Subcutaneous preadipocyte (primary cell): Measurements from ENCODE around the gene CNN1. TPM values are rescaled to one million over a fixed set of nuclear protein-coding genes. Genes with fewer than 3 reads are reported as not detected.

Experiments used
- small RNA-seq: library from RNA; depleted of rRNA; stranded (forward); fragments of <200 nt; gene quantifications from one replicate; pipeline ENCODE3, GENCODE V24; 2012
- total RNA-seq: library from RNA; depleted of rRNA; stranded (reverse); fragments of >200 nt; gene quantifications from 2 replicates; pipeline ENCODE4 v1.2.3, GENCODE V29; 2012

The CNN1 gene
- 0.39 and 0.73 TPM in 2 replicates for total RNA-seq

GRCh38 chr19:11538232-11539036 is at the start of gene CNN1:
Gene CNN1 (plus strand): TSS chr19:11538851. CDS start chr19:11538928, 77 bp downstream.

GRCh38 chr19:11505504-11506100 is 33.0 kb upstream of the CNN1 start, which contains the start of gene ZNF653:
Gene ZNF653 (minus strand): TSS chr19:11505839. CDS start chr19:11505786, 53 bp downstream.

GRCh38 chr19:11528551-11529341 is 9.9 kb upstream of the CNN1 start, which contains the start of gene ECSIT:
Gene ECSIT (minus strand): TSS chr19:11529134. CDS start chr19:11519170, 9,964 bp downstream.

GRCh38 chr19:11558881-11559828 is 20.5 kb downstream of the CNN1 start, which contains the start of gene ELOF1:
Gene ELOF1 (minus strand): TSS chr19:11559230. CDS start chr19:11554347, 4,883 bp downstream.

GRCh38 chr19:11577451-11578257 is 39.0 kb downstream of the CNN1 start, which contains the start of gene ACP5:
Gene ACP5 (minus strand): TSS chr19:11577645. CDS start chr19:11577317, 328 bp downstream.

GRCh38 chr19:11597202-11598102 is 58.8 kb downstream of the CNN1 start, which contains the start of gene ZNF627:
Gene ZNF627 (plus strand): TSS chr19:11597483. CDS start chr19:11597628, 145 bp downstream.

Small RNAs within 50 kb of the gene (small RNA-seq; reads per million reads assigned to genes)
- not detected for gene MIR7974
- not detected for gene RN7SL833P

Other genes starting within 250 kb of the CNN1 start
- not detected in 2 replicates for gene TSPAN16, start 242.7 kb upstream of the CNN1 start, total RNA-seq
- 12.7 and 15.4 TPM in 2 replicates for gene RAB3D, start 199.2 kb upstream of the CNN1 start, total RNA-seq
- gene TMEM205, start 192.6 kb upstream of the CNN1 start, total RNA-seq: 59.0 and 130 TPM in 2 replicates
- 2.2 and 2.9 TPM in 2 replicates for gene CCDC159, start 192.3 kb upstream of the CNN1 start, total RNA-seq
- gene PLPPR2, start 183.4 kb upstream of the CNN1 start, total RNA-seq: 7.6 and 9.6 TPM in 2 replicates
- gene SWSAP1, start 164.2 kb upstream of the CNN1 start, total RNA-seq: 0.59 and 0.73 TPM in 2 replicates
- gene EPOR, start 154.5 kb upstream of the CNN1 start, total RNA-seq: 3.7 and 7.0 TPM in 2 replicates
- gene RGL3, start 119.5 kb upstream of the CNN1 start, total RNA-seq: 0.37 and 0.98 TPM in 2 replicates
- gene ODAD3, start 103.7 kb upstream of the CNN1 start, total RNA-seq: 0.39 TPM in 1 of 2 replicates, not detected in the other
- gene PRKCSH, start 103.2 kb upstream of the CNN1 start, total RNA-seq: 113 and 118 TPM in 2 replicates
- gene ELAVL3, start 57.8 kb upstream of the CNN1 start, total RNA-seq: not detected in 2 replicates
- gene ZNF653, start 33.0 kb upstream of the CNN1 start, total RNA-seq: 4.5 and 6.2 TPM in 2 replicates
- 36.6 and 37.5 TPM in 2 replicates for gene ECSIT, start 9.7 kb upstream of the CNN1 start, total RNA-seq
- 37.1 and 38.9 TPM in 2 replicates for gene ELOF1, start 20.4 kb downstream of the CNN1 start, total RNA-seq
- 0.20 and 0.37 TPM in 2 replicates for gene ACP5, start 38.8 kb downstream of the CNN1 start, total RNA-seq
- gene ZNF627, start 58.6 kb downstream of the CNN1 start, total RNA-seq: 9.2 and 10.3 TPM in 2 replicates
- gene ZNF823, start 200.1 kb downstream of the CNN1 start, total RNA-seq: 1.5 and 2.5 TPM in 2 replicates
- gene ZNF441, start 228.1 kb downstream of the CNN1 start, total RNA-seq: 4.8 and 5.7 TPM in 2 replicates